ENCODE results near the gene ANGEL2.

DNA sequence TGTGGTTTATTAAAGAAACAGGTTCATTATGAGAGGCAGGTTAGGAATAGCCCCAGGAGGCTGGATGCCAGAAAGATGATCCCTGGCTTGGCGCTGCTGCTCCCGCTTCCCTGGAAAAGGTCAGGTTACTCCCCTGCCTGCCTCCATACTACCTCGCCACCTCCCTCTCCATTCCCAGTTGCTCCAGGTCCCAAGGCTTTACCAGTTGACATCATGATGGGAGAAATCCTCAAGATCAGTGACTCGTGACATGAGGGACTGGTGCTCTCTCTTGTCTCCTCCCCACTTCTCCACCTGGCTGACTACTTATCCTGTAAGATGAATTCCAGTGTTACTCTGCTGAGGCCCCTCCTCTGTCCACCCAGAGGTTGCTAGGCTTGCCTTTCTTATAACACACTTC is 45.6 kb downstream of the ANGEL2 start:
- TF ChIP-seq CTCF (conservative IDR thresholded peaks at IDR 0.05; ENCODE audit: low read length) (no peak), EZH2phosphoT487 (IDR thresholded peaks at IDR 0.05; ENCODE audit: borderline replicate concordance, low read depth, low read length) (no peak)

Data from OCI-LY7 (cell line).